ENCODE results near the gene RAB4A. TPM values are rescaled to one million over a fixed set of nuclear protein-coding genes. Genes with fewer than 3 reads are reported as not detected.
A peak's percentile ranks its signal among the peaks of the same experiment; 100 is the strongest.
"Not testable (repeated sequence)": the region's sequence is repeated elsewhere in the genome, so short reads cannot be mapped to it uniquely, and the experiment has no call there.

RAB4A gene
- total RNA-seq, 1 experiment from 2014 or later: 98.9 TPM

GRCh38 chr1:229287267-229287666 lies 16.4 kb downstream of the RAB4A start:
- intact Hi-C loops (cut with micrococcal nuclease; ENCODE audit: unreplicated experiment): no loop called here

GRCh38 chr1:229288516-229288915 lies 17.6 kb downstream of the RAB4A start:
- H3K27ac Mint-ChIP-seq (ENCODE audit: unreplicated experiment): no peak overlapping the region
- POLR2A ChIA-PET: no interaction called here
- no TSS peak for BruUV-seq (replicated peaks)
- H3K4me1 Mint-ChIP-seq (ENCODE audit: low read depth, unreplicated experiment): peaks cover 23% of the 10 kb centered on the region
- TF ChIP-seq CTCF (IDR thresholded peaks at IDR 0.05; ENCODE audit: insufficient read depth in 1 of 2, low read depth in 1 of 2, low read length in 1 of 2, severe bottlenecking in 1 of 2, unreplicated experiment in 1 of 2): no peak
- H3K4me3 Mint-ChIP-seq (ENCODE audit: unreplicated experiment): no peak overlapping the region
- no peaks in the 10 kb centered on the region for H3K27me3 Mint-ChIP-seq (ENCODE audit: insufficient read depth, unreplicated experiment)
- intact Hi-C loops (cut with micrococcal nuclease; ENCODE audit: unreplicated experiment): no loop called here
- no peaks in the 10 kb centered on the region; the same call in 1 of the 2 replicates for H3K36me3 ChIP-seq (ENCODE audit: control insufficient read depth, insufficient read depth, low read length)
- CTCF ChIA-PET: no interaction called here
- DNase-seq: no peak
- peaks cover 72% of the 10 kb centered on the region for H3K36me3 Mint-ChIP-seq (ENCODE audit: insufficient read depth, unreplicated experiment)
- H3K4me1 ChIP-seq: no peaks in the 10 kb centered on the region
- no peaks in the 10 kb centered on the region for H3K27me3 ChIP-seq (replicated peaks; ENCODE audit: control insufficient read depth, insufficient read depth, low read length)
- H3K4me3 ChIP-seq (ENCODE audit: low read depth, low read length): no peak overlapping the region
- H3K9me3 ChIP-seq: no peaks in the 10 kb centered on the region
- peaks cover 15% of the 10 kb centered on the region for H3K9me3 Mint-ChIP-seq (ENCODE audit: unreplicated experiment)

More at GRCh38 chr1:229287267-229287666, 16.4 kb downstream of the RAB4A start:
- Mint-ChIP-seq H3K4me3 (ENCODE audit: unreplicated experiment) (no peak overlapping the region), H3K27me3 (ENCODE audit: insufficient read depth, unreplicated experiment) (no peaks in the 10 kb centered on the region), H3K4me1 (ENCODE audit: low read depth, unreplicated experiment) (peaks cover 29% of the 10 kb centered on the region), H3K9me3 (ENCODE audit: unreplicated experiment) (peaks cover 15% of the 10 kb centered on the region), H3K27ac (ENCODE audit: unreplicated experiment) (peak overlapping the region; percentile 5), H3K36me3 (ENCODE audit: insufficient read depth, unreplicated experiment) (peaks cover 68% of the 10 kb centered on the region)
- H3K4me3 ChIP-seq (ENCODE audit: low read depth, low read length): no peak overlapping the region
- CTCF ChIA-PET: no interaction called here
- no peaks in the 10 kb centered on the region for H3K27me3 ChIP-seq (replicated peaks; ENCODE audit: control insufficient read depth, insufficient read depth, low read length)
- no peaks in the 10 kb centered on the region for H3K36me3 ChIP-seq (ENCODE audit: control insufficient read depth, insufficient read depth, low read length)
- no peaks in the 10 kb centered on the region for H3K9me3 ChIP-seq
- POLR2A ChIA-PET: no interaction called here
- no TSS peak for BruUV-seq (replicated peaks)
- DNase-seq: no peak
- TF ChIP-seq CTCF (IDR thresholded peaks at IDR 0.05; ENCODE audit: insufficient read depth in 1 of 2, low read depth in 1 of 2, low read length in 1 of 2, severe bottlenecking in 1 of 2, unreplicated experiment in 1 of 2): no peak
- no peaks in the 10 kb centered on the region for H3K4me1 ChIP-seq

- CTCF ChIA-PET: interaction anchor here (0.9 kb wide), 1 partner anchor 18 kb away, joined by 4 read pairs; no protein-coding TSS in a partner anchor
- H3K27me3 Mint-ChIP-seq (ENCODE audit: insufficient read depth, unreplicated experiment); H3K27me3 ChIP-seq (replicated peaks; ENCODE audit: control insufficient read depth, insufficient read depth, low read length); DNase-seq; H3K4me3 Mint-ChIP-seq (ENCODE audit: unreplicated experiment); H3K36me3 ChIP-seq (ENCODE audit: control insufficient read depth, insufficient read depth, low read length); H3K4me3 ChIP-seq (ENCODE audit: low read depth, low read length); POLR2A ChIA-PET; BruUV-seq (replicated peaks); intact Hi-C loops (cut with micrococcal nuclease; ENCODE audit: unreplicated experiment); H3K9me3 ChIP-seq: not testable (repeated sequence)
- Mint-ChIP-seq H3K36me3 (ENCODE audit: insufficient read depth, unreplicated experiment) (peaks cover 77% of the 10 kb centered on the region), H3K4me1 (ENCODE audit: low read depth, unreplicated experiment) (peaks cover 21% of the 10 kb centered on the region), H3K27ac (ENCODE audit: unreplicated experiment) (peak overlapping the region; percentile 29), H3K9me3 (ENCODE audit: unreplicated experiment) (peaks cover 15% of the 10 kb centered on the region)
- H3K4me1 ChIP-seq: peaks cover 13% of the 10 kb centered on the region
Observed at GRCh38 chr1:229291686-229292085, 20.8 kb downstream of the RAB4A start.
